GM08714 (cell line): ENCODE results near the gene FANCL.
"Not testable (repeated sequence)": the region's sequence is repeated elsewhere in the genome, so short reads cannot be mapped to it uniquely, and the experiment has no call there.

Source experiments
- H3K4me3 ChIP-seq: fragments of 200-500 bp; sonication (Bioruptor generic); 2 replicates; pipeline ENCODE4 v1.5.1; 2014; ENCODE audit warnings: mild to moderate bottlenecking, low read length, inconsistent platforms
- ZNF274 ChIP-seq: IDR thresholded peaks from 2 replicates; pipeline ENCODE4 v1.6.1; 2012; ENCODE audit warnings: mild to moderate bottlenecking, low read depth, low read length

The FANCL gene

GRCh38 chr2:58240670-58241545, at the start of gene FANCL:
FANCL (minus strand) TSS chr2:58241325; CDS start chr2:58241313, 12 bp downstream.
- peak within 1 kb of the TSS; percentile 83 for H3K4me3 ChIP-seq
- no peak for TF ChIP-seq ZNF274

GRCh38 chr2:58289029-58289428, 47.9 kb upstream of the FANCL start:
- TF ChIP-seq ZNF274 = no peak
- H3K4me3 ChIP-seq = no peak overlapping the region

GRCh38 chr2:58283931-58284330, 42.8 kb upstream of the FANCL start:
- no peak overlapping the region for H3K4me3 ChIP-seq
- TF ChIP-seq ZNF274 = no peak

- H3K4me3 ChIP-seq = not testable (repeated sequence)
Observed at GRCh38 chr2:58275144-58275543, 34.0 kb upstream of the FANCL start.

- TF ChIP-seq ZNF274 = no peak
- no peak overlapping the region for H3K4me3 ChIP-seq
Observed at GRCh38 chr2:58271826-58272225, 30.7 kb upstream of the FANCL start.

- no peak overlapping the region for H3K4me3 ChIP-seq
- TF ChIP-seq ZNF274 = no peak
Observed at GRCh38 chr2:58268685-58269084, 27.6 kb upstream of the FANCL start.

GRCh38 chr2:58266211-58266610, 25.1 kb upstream of the FANCL start:
- no peak overlapping the region for H3K4me3 ChIP-seq
- no peak for TF ChIP-seq ZNF274

- no peak for TF ChIP-seq ZNF274
Observed at GRCh38 chr2:58261209-58261608, 20.1 kb upstream of the FANCL start.

GRCh38 chr2:58258456-58258855, 17.3 kb upstream of the FANCL start:
- H3K4me3 ChIP-seq = not testable (repeated sequence)

More at GRCh38 chr2:58261209-58261608, 20.1 kb upstream of the FANCL start:
- H3K4me3 ChIP-seq = no peak overlapping the region

- not testable (repeated sequence) for H3K4me3 ChIP-seq
Observed at GRCh38 chr2:58251331-58252201, 10.4 kb upstream of the FANCL start.

- peak overlapping the region; percentile 83; the same call in 1 of the 2 replicates for H3K4me3 ChIP-seq
Observed at GRCh38 chr2:58241546-58241864, 380 bp upstream of the FANCL start.

GRCh38 chr2:58239243-58239925, 1.7 kb downstream of the FANCL start:
- peak overlapping the region; percentile 83; the same call in 1 of the 2 replicates for H3K4me3 ChIP-seq
- no peak for TF ChIP-seq ZNF274

More at GRCh38 chr2:58241546-58241864, 380 bp upstream of the FANCL start:
- TF ChIP-seq ZNF274 = no peak

GRCh38 chr2:58237741-58238140, 3.4 kb downstream of the FANCL start:
- TF ChIP-seq ZNF274 = no peak
- H3K4me3 ChIP-seq = peak overlapping the region; percentile 46

GRCh38 chr2:58235984-58236383, 5.1 kb downstream of the FANCL start:
- TF ChIP-seq ZNF274 = no peak
- no peak overlapping the region for H3K4me3 ChIP-seq
